Osteocyte (in vitro differentiated cells): Measurements from ENCODE around the gene ANAPC16. TPM values are rescaled to one million over a fixed set of nuclear protein-coding genes. Genes with fewer than 3 reads are reported as not detected.

Experiments used
- DNase-seq: peaks from one replicate; pipeline ENCODE4 v3.0.0; 2021; ENCODE audit warnings: mixed read lengths; ENCODE audit not compliant: unreplicated experiment; ENCODE audit errors: extremely low spot score
- H3K27ac Mint-ChIP-seq: one replicate; pipeline ENCODE4 v1.8.0; 2021; ENCODE audit warnings: mild to moderate bottlenecking, mixed read lengths; ENCODE audit not compliant: unreplicated experiment
- H3K27me3 Mint-ChIP-seq: one replicate; pipeline ENCODE4 v1.8.0; 2021; ENCODE audit warnings: mixed read lengths; ENCODE audit not compliant: unreplicated experiment
- H3K36me3 Mint-ChIP-seq: one replicate; pipeline ENCODE4 v1.8.0; 2021; ENCODE audit warnings: mixed read lengths; ENCODE audit not compliant: unreplicated experiment
- H3K4me1 Mint-ChIP-seq: one replicate; pipeline ENCODE4 v1.8.0; 2021; ENCODE audit warnings: mixed read lengths; ENCODE audit not compliant: unreplicated experiment
- H3K4me3 Mint-ChIP-seq: one replicate; pipeline ENCODE4 v1.8.0; 2021; ENCODE audit warnings: mild to moderate bottlenecking, moderate library complexity, mixed read lengths; ENCODE audit not compliant: unreplicated experiment
- H3K9me3 Mint-ChIP-seq: one replicate; pipeline ENCODE4 v1.8.0; 2021; ENCODE audit warnings: mixed read lengths; ENCODE audit not compliant: unreplicated experiment
- total RNA-seq: library from RNA; stranded (reverse); gene quantifications from 2 replicates; pipeline ENCODE4 v1.2.1, GENCODE V29; 2021
- TF ChIP-seq, protein P1 (sequence below): fragments of 200-600 bp; sonication (generic); IDR thresholded peaks from 2 replicates; pipeline ENCODE4 v1.5.0; 2021; ENCODE audit warnings: antibody characterized with exemption, mild to moderate bottlenecking, moderate library complexity

Gene ANAPC16
- total RNA-seq, 1 donor from 2014 or later = 70.3 TPM

DNA sequence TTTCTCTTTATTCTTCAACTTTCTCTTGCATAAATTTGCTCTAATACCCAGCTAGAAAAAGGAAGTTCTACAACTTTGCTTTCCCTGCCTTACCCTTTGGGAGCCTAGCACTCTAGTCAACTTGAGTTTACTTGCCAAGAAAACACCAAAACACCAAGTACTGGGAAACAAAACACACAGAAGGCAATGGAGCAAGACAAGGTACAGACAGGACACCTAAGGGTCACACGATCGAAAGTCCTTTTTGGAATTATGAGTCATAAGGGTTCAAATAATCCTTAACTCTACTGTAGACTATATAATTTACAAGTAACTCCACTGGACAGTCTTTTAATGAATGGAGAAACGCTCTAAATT is 42.6 kb upstream of the ANAPC16 start:
- TF ChIP-seq, protein P1, sequence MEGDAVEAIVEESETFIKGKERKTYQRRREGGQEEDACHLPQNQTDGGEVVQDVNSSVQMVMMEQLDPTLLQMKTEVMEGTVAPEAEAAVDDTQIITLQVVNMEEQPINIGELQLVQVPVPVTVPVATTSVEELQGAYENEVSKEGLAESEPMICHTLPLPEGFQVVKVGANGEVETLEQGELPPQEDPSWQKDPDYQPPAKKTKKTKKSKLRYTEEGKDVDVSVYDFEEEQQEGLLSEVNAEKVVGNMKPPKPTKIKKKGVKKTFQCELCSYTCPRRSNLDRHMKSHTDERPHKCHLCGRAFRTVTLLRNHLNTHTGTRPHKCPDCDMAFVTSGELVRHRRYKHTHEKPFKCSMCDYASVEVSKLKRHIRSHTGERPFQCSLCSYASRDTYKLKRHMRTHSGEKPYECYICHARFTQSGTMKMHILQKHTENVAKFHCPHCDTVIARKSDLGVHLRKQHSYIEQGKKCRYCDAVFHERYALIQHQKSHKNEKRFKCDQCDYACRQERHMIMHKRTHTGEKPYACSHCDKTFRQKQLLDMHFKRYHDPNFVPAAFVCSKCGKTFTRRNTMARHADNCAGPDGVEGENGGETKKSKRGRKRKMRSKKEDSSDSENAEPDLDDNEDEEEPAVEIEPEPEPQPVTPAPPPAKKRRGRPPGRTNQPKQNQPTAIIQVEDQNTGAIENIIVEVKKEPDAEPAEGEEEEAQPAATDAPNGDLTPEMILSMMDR = no peak
- DNase-seq = no peak
- Mint-ChIP-seq H3K4me3 (no peak overlapping the region), H3K27ac (peak overlapping the region; percentile 15), H3K27me3 (no peaks in the 10 kb centered on the region), H3K9me3 (no peaks in the 10 kb centered on the region), H3K4me1 (peaks cover 25% of the 10 kb centered on the region), H3K36me3 (peaks cover 14% of the 10 kb centered on the region)

DNA sequence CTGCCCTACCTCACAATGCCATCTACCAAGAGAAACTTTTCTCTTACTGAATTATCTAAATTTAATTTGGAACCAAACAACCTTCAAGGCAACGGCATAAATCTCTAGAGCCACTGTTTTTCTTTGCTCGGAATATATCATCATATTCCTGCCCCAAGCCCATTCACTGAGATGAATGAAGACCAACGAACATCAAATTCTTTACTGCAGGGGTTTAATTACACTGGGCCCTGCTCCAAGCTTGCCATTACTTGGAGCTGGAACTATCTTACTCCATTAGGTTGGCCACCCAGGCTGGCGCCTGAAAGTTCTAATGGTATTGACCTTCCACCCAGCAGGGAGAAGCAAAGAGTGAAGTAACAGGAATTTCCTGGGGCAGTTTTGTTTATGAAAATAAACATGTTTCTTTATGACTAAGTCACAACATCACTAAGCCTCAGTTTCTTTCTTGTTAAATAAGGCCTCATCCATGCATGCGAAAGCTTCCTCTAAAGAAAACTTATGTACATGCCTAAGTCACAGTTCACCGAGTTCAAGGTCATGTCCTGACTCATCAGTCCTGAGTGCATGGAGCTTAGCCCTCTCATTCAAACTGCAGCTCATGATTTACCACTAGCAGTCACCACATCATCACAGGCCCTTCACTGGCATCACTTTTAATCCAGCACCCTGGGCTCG is 42.1 kb upstream of the ANAPC16 start:
- H3K36me3 Mint-ChIP-seq = peaks cover 18% of the 10 kb centered on the region
- H3K9me3 Mint-ChIP-seq = no peaks in the 10 kb centered on the region
- no peaks in the 10 kb centered on the region for H3K27me3 Mint-ChIP-seq
- peaks cover 25% of the 10 kb centered on the region for H3K4me1 Mint-ChIP-seq
- TF ChIP-seq, protein P1 = no peak
- no peak for DNase-seq
- peak overlapping the region; percentile 15 for H3K27ac Mint-ChIP-seq
- H3K4me3 Mint-ChIP-seq = no peak overlapping the region

DNA sequence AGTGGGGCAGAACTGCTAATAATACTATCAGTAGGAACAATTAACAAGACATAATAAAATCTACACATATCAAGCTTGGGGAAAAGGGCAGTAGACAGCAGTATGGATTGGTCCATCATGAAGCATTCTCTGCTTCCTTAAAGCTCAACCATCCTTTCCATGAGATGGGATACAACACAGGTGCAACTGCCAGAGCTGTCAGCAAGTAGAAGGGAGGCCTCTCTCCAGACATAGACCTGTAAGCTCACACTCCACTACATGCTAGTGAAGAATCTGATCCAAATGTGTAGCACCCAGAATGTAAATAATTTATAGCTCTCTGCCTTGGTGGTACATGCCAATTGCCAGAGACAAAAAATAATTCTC is 41.5 kb upstream of the ANAPC16 start:
- Mint-ChIP-seq H3K36me3 (peaks cover 22% of the 10 kb centered on the region), H3K9me3 (no peaks in the 10 kb centered on the region), H3K4me3 (no peak overlapping the region), H3K27ac (no peak overlapping the region), H3K4me1 (peaks cover 25% of the 10 kb centered on the region), H3K27me3 (no peaks in the 10 kb centered on the region)
- TF ChIP-seq, protein P1 = no peak
- DNase-seq = no peak

DNA sequence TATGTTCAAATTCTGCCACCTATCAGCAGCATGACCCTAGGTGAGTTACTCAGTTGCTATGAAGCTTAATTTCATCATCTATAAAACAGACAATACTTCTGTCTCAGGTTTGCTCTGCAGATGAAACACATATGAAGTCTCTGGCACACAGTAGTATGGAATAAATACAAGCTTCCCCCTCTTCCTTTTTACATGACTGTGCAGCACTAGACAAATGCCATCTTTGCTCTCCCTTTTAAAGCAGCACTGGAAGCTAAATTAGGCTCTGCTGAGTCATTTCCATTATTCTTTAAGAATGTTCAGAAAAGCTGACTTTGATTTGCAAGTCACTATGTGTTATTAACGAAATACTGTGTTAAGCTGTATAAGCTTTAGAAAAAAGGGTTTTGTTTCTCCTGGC is 40.7 kb upstream of the ANAPC16 start:
- no peak overlapping the region for H3K27ac Mint-ChIP-seq
- H3K36me3 Mint-ChIP-seq = peaks cover 23% of the 10 kb centered on the region
- no peak overlapping the region for H3K4me3 Mint-ChIP-seq
- no peaks in the 10 kb centered on the region for H3K27me3 Mint-ChIP-seq
- H3K4me1 Mint-ChIP-seq = peaks cover 24% of the 10 kb centered on the region
- H3K9me3 Mint-ChIP-seq = no peaks in the 10 kb centered on the region
- TF ChIP-seq, protein P1 = no peak
- no peak for DNase-seq

DNA sequence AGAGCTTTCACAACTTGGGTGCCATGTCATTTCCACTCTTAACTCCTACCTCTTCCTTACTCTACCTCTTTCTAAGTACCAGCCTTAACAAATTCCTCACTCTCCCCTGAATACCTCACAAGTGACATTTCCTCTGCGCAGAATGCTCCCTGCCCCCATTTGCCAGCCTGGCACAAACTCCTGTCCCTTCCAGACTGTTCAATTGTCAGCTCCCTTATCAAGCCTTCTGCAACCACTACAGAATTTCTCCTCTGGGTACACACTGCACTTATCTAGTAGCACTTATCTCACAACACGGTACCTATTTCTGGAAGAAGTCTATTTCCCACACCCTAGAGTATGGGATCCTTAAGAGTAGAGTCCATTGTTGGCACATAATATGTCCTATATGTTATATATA is 39.1 kb upstream of the ANAPC16 start:
- Mint-ChIP-seq H3K4me3 (no peak overlapping the region), H3K9me3 (no peaks in the 10 kb centered on the region), H3K27me3 (no peaks in the 10 kb centered on the region), H3K36me3 (peaks cover 24% of the 10 kb centered on the region), H3K27ac (no peak overlapping the region), H3K4me1 (peaks cover 16% of the 10 kb centered on the region)
- TF ChIP-seq, protein P1 = no peak
- no peak for DNase-seq
